ENCODE results near the gene DNM3. TPM values are rescaled to one million over a fixed set of nuclear protein-coding genes. Genes with fewer than 3 reads are reported as not detected.

DNM3 gene
- total RNA-seq, 6 donors from 2014 or later, result 7.1 to 30.4 (median 10.3) TPM

GRCh38 chr1:171871848-171872247 lies 30.6 kb downstream of the DNM3 start:
- 75 to 89% methylated on average over 2 of the region's 2 CpGs for WGBS, 2 donors
- no peaks in the 10 kb centered on the region for H3K9me3 ChIP-seq
- H3K27me3 ChIP-seq, result no peaks in the 10 kb centered on the region

DNA sequence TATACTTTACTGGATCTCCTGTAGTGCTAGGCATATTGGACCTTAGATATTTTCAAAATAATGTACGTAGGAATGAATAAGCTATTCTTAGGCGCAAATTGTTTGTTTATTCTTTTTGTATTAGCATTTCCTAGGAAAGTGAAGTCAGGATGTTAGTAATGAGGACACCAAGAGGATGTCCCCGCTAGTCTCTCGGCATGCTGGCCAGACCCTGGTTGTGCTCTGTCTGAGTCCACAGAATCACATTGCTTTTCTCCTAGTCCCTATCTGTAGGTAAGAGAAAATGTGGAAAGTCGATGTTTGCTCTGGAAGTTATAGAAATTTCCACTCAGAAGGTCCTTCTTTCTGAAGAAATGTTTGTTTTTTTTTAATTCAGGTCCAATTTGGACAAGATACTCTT lies 31.1 kb downstream of the DNM3 start:
- H3K9me3 ChIP-seq, result no peaks in the 10 kb centered on the region
- DNase-seq (no peak), ATAC-seq (ENCODE audit: low FRiP score in 2 of 2) (no peak)
- H3K36me3 ChIP-seq, result no peaks in the 10 kb centered on the region
- 65 to 73% methylated on average over 5 of the region's 5 CpGs for WGBS, 2 donors
- no peaks in the 10 kb centered on the region for H3K27me3 ChIP-seq
- no peak overlapping the region for H3K4me3 ChIP-seq
- no peak for TF ChIP-seq POLR2A (IDR thresholded peaks at IDR 0.05)
- no peak for TF ChIP-seq POLR2AphosphoS5 (IDR thresholded peaks at IDR 0.05)
- TF ChIP-seq EP300 (IDR thresholded peaks at IDR 0.05), result no peak
- TF ChIP-seq CTCF (IDR thresholded peaks at IDR 0.05), result no peak
- no peak overlapping the region for H3K27ac ChIP-seq
- peaks cover 10 to 17% (median 14%) of the 10 kb centered on the region in 4 donors for H3K4me1 ChIP-seq

More at GRCh38 chr1:171871848-171872247, 30.6 kb downstream of the DNM3 start:
- DNase-seq (no peak), ATAC-seq (ENCODE audit: low FRiP score in 2 of 2) (no peak)
- Histone ChIP-seq H3K4me1 (peaks cover 10 to 17% (median 14%) of the 10 kb centered on the region in 4 donors), H3K27ac (no peak overlapping the region), H3K36me3 (no peaks in the 10 kb centered on the region), H3K4me3 (no peak overlapping the region)
- TF ChIP-seq CTCF (IDR thresholded peaks at IDR 0.05), result no peak
- no peak for TF ChIP-seq POLR2A (IDR thresholded peaks at IDR 0.05)
- no peak for TF ChIP-seq POLR2AphosphoS5 (IDR thresholded peaks at IDR 0.05)
- no peak for TF ChIP-seq EP300 (IDR thresholded peaks at IDR 0.05)

DNA sequence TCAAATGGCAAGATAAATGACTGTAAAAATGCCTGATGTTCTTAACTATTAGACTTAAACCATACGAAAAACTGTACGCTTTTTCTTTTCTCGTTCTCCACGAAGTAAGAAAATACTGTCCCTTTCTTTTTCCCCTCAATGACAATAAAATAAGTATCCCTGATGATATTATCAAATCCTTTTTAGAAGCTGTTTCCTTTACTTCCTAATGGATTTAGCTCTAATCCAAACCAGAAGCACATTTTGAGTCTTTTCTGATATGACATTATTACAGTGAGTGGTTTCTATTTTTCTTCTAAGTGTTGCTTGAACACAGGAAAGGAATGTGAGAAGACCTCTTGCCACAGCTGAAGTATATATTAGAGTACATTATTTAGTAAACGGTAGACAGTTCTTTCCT lies 32.4 kb downstream of the DNM3 start:
- TF ChIP-seq POLR2AphosphoS5 (IDR thresholded peaks at IDR 0.05) (no peak), CTCF (IDR thresholded peaks at IDR 0.05) (no peak), POLR2A (IDR thresholded peaks at IDR 0.05) (no peak), EP300 (IDR thresholded peaks at IDR 0.05) (no peak)

DNA sequence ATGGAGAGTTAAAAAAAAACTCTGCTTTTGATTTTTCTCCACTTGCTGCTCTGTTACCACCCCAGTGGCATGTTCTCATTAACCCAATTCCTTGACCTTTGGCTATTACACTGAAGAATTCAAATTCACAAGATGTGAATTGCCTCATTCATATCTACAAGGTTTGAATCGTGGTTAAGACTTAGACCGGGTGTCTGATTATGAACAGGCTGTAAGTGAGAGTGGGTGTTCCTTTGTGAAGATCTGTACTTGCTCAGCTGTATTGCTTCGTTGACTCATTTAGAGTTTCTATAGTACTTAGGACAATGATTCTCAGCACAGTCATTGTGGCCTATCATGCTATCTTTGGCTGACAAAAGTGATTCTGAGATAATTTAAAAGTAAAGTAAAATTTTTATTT lies 36.4 kb downstream of the DNM3 start:
- no peak overlapping the region for H3K27ac ChIP-seq
- H3K4me1 ChIP-seq, result peaks cover 0 to 1% (median 0%) of the 10 kb centered on the region in 4 donors
- WGBS, 2 donors, result 41 to 52% methylated on average over 3 of the region's 3 CpGs
- H3K9me3 ChIP-seq, result no peaks in the 10 kb centered on the region
- H3K27me3 ChIP-seq, result no peaks in the 10 kb centered on the region
- DNase-seq (no peak), ATAC-seq (ENCODE audit: low FRiP score in 2 of 2) (no peak)
- H3K36me3 ChIP-seq, result no peaks in the 10 kb centered on the region
- TF ChIP-seq POLR2A (IDR thresholded peaks at IDR 0.05), result no peak
- TF ChIP-seq POLR2AphosphoS5 (IDR thresholded peaks at IDR 0.05), result no peak
- no peak for TF ChIP-seq CTCF (IDR thresholded peaks at IDR 0.05)
- TF ChIP-seq EP300 (IDR thresholded peaks at IDR 0.05), result no peak
- no peak overlapping the region for H3K4me3 ChIP-seq

More for the DNA sequence above, 32.4 kb downstream of the DNM3 start:
- H3K27ac ChIP-seq, result no peak overlapping the region
- DNase-seq (no peak), ATAC-seq (ENCODE audit: low FRiP score in 2 of 2) (no peak)
- no peak overlapping the region for H3K4me3 ChIP-seq
- H3K27me3 ChIP-seq, result no peaks in the 10 kb centered on the region
- no peaks in the 10 kb centered on the region for H3K36me3 ChIP-seq
- peaks cover 5 to 12% (median 9%) of the 10 kb centered on the region in 4 donors for H3K4me1 ChIP-seq
- H3K9me3 ChIP-seq, result no peaks in the 10 kb centered on the region
- WGBS, 2 donors, result 81 to 82% methylated on average over 5 of the region's 5 CpGs

DNA sequence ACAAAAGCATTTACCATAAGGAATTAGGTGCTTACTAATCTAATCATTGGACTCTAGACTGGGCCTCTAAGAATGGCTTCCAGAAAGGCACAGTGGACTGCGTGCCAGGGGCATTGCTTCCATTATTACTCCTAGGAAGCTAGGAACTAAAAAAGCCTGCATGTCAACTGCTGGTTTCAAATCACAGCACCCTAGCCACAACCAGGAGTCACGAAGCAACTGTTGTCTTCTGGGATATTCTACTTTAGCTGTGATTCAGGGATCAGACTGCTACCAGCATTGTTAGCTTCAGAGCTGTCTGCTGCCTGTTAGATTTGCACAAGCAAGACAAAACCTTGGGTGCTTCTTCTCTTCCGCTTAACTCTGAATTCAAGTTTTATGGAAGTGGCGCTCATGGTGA lies 38.3 kb downstream of the DNM3 start:
- WGBS, 2 donors, result 97 to 99% methylated on average over 4 of the region's 4 CpGs
- Histone ChIP-seq H3K4me1 (no peaks in the 10 kb centered on the region), H3K36me3 (no peaks in the 10 kb centered on the region), H3K9me3 (no peaks in the 10 kb centered on the region), H3K4me3 (no peak overlapping the region), H3K27ac (no peak overlapping the region), H3K27me3 (no peaks in the 10 kb centered on the region)
- ATAC-seq (ENCODE audit: low FRiP score in 2 of 2) (no peak), DNase-seq (no peak)
- TF ChIP-seq CTCF (IDR thresholded peaks at IDR 0.05), result no peak
- TF ChIP-seq POLR2A (IDR thresholded peaks at IDR 0.05), result no peak
- TF ChIP-seq POLR2AphosphoS5 (IDR thresholded peaks at IDR 0.05), result no peak
- TF ChIP-seq EP300 (IDR thresholded peaks at IDR 0.05), result no peak
